Endothelial cell of coronary artery (primary cell): ENCODE measurements around the gene MAPK8IP2. TPM values are rescaled to one million over a fixed set of nuclear protein-coding genes. Genes with fewer than 3 reads are reported as not detected.

Source experiments
- total RNA-seq: library from RNA; depleted of rRNA; stranded (reverse); fragments of >200 nt; gene quantifications from 2 replicates; pipeline ENCODE4 v1.2.3, GENCODE V29; 2014

The MAPK8IP2 gene
- 0.09 TPM in 2 replicates for total RNA-seq

DNA sequence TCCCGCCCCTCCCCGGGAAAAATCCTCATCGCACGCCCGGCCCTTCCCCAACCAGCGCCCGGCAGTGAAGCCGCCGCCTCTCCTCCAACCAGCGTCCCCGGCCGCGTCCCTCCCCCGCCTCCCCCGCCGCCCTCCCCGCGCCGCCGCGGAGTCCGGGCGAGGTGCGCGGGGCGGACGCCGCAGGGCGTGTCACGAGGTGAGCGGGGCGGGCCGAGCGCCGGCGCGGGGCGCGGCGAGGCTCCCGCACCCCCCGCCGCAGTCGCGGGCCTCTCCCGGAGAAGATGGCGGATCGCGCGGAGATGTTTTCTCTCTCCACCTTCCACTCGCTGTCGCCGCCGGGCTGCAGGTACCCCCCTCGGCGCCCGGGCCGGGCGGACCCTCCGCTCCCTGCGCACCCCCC lies at the start of gene MAPK8IP2:
TSS of gene MAPK8IP2 (plus strand) at position 256 of the 400 bp plus-strand sequence. CDS start at position 282, 26 bp downstream.

DNA sequence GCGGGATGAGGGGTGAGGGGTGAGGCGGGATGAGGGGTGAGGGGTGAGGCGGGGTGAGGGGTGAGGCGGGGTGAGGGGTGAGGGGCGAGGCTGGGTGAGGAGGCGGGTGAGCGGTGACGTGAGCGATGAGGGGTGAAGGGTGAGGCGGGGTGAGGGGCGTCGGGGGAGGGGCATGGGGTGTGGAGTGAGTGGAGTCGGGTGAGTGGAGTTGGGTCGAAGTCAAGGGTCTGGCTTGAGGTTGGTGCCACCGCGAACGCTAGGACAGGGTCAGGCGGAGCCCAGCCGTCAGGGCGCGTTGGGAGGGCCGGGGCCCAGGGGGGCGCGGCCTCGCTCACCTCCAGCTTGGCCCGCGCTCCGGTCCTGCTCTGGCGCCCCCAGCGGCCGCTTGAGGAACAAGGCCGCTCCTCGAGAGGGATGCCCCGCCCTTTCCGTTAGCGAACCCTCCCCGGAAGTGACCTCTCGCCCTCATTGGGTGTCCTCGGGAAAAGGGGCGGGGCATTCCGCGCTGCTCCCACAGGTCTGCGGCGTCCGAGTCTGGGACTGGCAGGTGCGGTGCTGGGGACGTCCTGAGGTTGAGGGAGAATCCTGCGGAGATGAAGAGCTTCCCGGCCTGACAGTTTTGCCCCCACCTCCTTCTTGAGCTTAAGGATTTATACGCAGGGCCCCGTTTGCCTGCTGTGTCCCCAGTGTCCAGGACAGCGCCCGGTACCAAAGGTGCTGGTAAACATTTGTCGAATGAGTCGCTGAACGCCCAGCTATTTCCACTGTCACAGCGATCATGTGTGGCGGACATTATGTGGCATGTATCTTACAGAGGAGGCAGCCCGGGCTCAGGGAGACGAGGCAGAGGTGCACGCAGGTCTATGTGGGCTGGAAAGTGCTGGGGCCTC lies 37.8 kb upstream of the MAPK8IP2 start, which contains the start of gene SYCE3:
TSS of gene SYCE3 (minus strand) at position 397 of the 890 bp plus-strand sequence. CDS start 6,514 bp downstream, outside the sequence.

DNA sequence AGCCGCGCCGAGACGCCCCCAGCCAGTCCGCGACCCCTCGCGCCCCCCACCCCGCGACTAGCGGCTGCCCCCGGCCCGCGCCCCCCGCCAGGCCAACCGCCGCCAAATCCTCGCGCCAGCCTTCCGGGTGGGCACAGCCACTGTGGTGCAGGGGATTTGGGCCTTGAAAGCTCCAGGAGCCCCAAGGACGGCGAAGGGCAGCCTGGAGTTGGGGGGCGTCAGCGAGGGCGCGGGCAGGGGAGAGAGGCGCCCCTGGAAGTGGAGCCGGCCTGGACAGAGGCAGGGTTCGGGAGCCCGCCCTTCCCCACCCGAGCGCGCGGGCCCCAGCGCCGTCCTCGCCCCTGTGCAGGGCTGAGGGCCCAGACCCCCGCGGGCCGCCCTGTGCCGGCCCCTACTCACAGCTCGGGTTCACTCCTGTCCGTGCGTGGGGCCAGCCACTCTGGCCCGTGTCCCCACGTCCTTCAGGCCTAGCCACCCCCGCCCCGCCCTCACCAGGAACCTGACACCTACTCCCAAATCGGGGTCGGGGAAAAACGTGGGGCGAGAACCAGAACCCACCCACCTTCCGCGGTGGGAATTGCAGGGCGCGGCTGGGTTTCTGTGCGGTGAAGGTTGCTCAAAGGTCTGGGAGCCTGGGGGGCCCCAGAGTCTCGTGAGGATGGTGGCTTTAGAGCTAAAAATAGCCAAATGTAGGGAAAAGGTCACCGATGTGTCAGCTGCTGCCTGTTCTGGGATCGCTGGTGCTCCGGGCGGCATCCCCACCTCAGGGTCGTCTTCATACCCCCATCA lies 22.4 kb upstream of the MAPK8IP2 start, which contains the start of gene CPT1B:
TSS of gene CPT1B (minus strand) at position 441 of the 789 bp plus-strand sequence. CDS start 512 bp downstream, outside the sequence.

GRCh38 chr22:50582493-50583293 lies 17.9 kb upstream of the MAPK8IP2 start, which contains the start of gene CHKB:
Gene CHKB, minus strand, starts transcription at chr22:50582849. Its CDS starts 68 bp downstream, at chr22:50582781.

GRCh38 chr22:50627642-50628542 lies 27.3 kb downstream of the MAPK8IP2 start, which contains the start of gene ARSA:
Gene ARSA, minus strand, starts transcription at chr22:50628152. Its CDS starts 373 bp downstream, at chr22:50627779.

Other genes with a start within 250 kb of the MAPK8IP2 start
- gene SBF1, start 125.8 kb upstream of the MAPK8IP2 start, total RNA-seq = 42.6 and 68.2 TPM in 2 replicates
- under 0.01 and 1.3 TPM in 2 replicates for gene ADM2, start 119.2 kb upstream of the MAPK8IP2 start, total RNA-seq
- not detected in 2 replicates for gene MIOX, start 113.9 kb upstream of the MAPK8IP2 start, total RNA-seq
- 19.3 and 28.0 TPM in 2 replicates for gene LMF2, start 93.1 kb upstream of the MAPK8IP2 start, total RNA-seq
- 21.9 and 29.2 TPM in 2 replicates for gene NCAPH2, start 92.6 kb upstream of the MAPK8IP2 start, total RNA-seq
- 2.2 and 2.3 TPM in 2 replicates for gene SCO2, start 75.2 kb upstream of the MAPK8IP2 start, total RNA-seq
- gene TYMP, start 70.8 kb upstream of the MAPK8IP2 start, total RNA-seq = 3.2 and 20.4 TPM in 2 replicates
- gene KLHDC7B, start 54.9 kb upstream of the MAPK8IP2 start, total RNA-seq = not detected in 2 replicates
- not detected in 2 replicates for gene SYCE3, start 37.9 kb upstream of the MAPK8IP2 start, total RNA-seq
- 2.2 and 6.6 TPM in 2 replicates for gene CPT1B, start 22.4 kb upstream of the MAPK8IP2 start, total RNA-seq
- 19.7 and 28.7 TPM in 2 replicates for gene CHKB, start 17.9 kb upstream of the MAPK8IP2 start, total RNA-seq
- 9.1 and 10.2 TPM in 2 replicates for gene ARSA, start 27.4 kb downstream of the MAPK8IP2 start, total RNA-seq
- 20.7 and 21.5 TPM in 2 replicates for gene SHANK3, start 72.0 kb downstream of the MAPK8IP2 start, total RNA-seq
- gene ACR, start 137.4 kb downstream of the MAPK8IP2 start, total RNA-seq = 0.19 and 0.27 TPM in 2 replicates
- gene RABL2B, start 182.8 kb downstream of the MAPK8IP2 start, total RNA-seq = 7.3 and 8.8 TPM in 2 replicates